HG03159 (cell line): ENCODE data around the gene OCSTAMP.

ENCODE experiments used
- ATAC-seq: cut with Tn5 transposase; IDR thresholded peaks from one replicate; pipeline ENCODE4 v1.9.1; 2021; ENCODE audit warnings: mild to moderate bottlenecking, moderate library complexity; ENCODE audit not compliant: unreplicated experiment

OCSTAMP gene

GRCh38 chr20:46520976-46521579 lies 29.4 kb downstream of the OCSTAMP start:
- ATAC-seq: no peak

GRCh38 chr20:46520540-46520939 lies 29.9 kb downstream of the OCSTAMP start:
- no peak for ATAC-seq

GRCh38 chr20:46519471-46520068 lies 30.9 kb downstream of the OCSTAMP start:
- ATAC-seq: no peak

DNA sequence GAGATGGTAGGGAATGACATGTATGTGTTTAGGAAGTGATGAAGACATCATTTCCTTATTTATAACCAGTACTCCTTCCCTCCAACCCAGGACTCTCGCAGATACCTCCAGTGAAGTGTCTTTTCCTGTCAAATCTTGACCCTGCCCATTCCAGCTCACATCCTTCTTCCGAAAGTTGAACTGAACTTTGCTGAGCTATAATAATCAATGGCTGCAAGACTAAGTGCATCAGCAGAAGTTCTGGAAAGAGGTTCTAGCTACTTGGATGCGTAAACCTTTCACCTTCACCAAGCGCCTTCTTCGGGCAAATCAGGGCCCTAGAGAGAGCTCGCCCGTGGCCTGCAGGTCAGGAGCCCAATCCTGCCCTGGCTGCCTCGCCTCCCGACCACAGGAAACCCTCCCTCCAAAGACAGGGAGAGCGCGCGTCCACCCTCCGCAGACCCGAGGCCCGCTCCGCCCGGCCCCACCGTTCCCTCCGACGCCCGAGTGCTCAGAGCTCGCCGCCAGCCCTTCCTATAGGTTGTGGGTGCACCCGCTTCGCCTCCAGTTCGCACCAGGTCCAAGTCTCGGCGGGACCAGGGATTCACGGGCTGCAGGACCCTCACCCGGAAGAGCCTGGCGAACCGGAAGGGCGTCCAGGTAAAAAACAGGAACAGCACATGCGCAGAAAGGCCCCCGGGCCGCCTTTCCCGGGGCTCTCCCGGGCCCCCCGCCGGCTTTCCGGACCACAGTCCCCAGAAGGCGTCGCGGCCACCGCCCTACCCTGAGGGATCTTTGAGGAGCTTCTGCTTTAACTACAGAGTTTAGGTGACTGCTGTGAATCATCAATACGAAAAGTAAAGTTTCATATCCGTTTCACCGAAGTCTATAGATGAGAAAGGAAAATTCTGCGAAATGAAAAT lies 37.3 kb downstream of the OCSTAMP start, which contains the start of gene ZNF334:
TSS of gene ZNF334 (minus strand) at position 617 of the 902 bp plus-strand sequence. CDS start 1,457 bp downstream, outside the sequence.
- ATAC-seq: no peak

- ATAC-seq: no peak
These were observed 40.9 kb downstream of the OCSTAMP start for GRCh38 chr20:46509523-46509922.

GRCh38 chr20:46507760-46508407 lies 42.6 kb downstream of the OCSTAMP start:
- ATAC-seq: no peak

DNA sequence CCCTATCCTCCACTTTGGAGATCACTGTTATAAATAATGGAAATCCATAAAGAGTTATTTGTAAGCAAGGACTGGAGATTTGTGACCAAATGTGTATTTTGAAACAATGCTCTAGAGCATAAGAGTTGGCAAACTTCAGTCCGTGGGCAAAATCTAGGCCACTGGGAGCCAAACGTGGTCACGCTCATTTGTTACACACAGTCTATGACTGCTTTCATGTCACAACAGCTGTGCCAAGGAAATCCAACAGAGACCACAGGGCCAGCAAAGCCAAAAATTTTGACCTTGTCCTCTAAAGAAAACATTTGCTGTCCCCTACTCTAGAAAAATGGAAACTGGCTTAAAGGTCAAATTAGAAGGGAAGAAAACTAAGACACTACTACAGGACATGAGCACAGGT lies 44.9 kb downstream of the OCSTAMP start:
- ATAC-seq: no peak

GRCh38 chr20:46501961-46502360 lies 48.5 kb downstream of the OCSTAMP start:
- no peak for ATAC-seq

- no peak for ATAC-seq
These were observed 49.0 kb downstream of the OCSTAMP start for GRCh38 chr20:46501337-46501942.

DNA sequence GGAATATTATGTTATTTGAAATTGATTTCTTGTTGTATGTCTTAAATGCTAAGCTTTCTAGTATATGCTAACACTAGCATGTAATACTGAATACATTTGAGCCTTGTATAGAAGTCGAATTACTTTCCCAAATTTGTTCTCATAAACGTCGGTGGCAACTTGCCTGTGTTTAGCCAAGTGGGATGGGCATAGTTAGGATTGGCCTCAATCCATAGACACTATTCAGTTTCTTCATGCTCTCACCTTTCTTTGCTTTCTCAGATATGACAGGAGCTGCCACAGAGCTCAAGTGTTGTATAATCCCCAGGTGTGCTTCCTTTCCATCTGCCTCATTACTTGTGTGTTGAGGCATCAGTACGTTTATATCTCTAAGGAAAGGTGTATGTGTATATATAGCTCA lies 56.4 kb downstream of the OCSTAMP start:
- ATAC-seq: no peak

DNA sequence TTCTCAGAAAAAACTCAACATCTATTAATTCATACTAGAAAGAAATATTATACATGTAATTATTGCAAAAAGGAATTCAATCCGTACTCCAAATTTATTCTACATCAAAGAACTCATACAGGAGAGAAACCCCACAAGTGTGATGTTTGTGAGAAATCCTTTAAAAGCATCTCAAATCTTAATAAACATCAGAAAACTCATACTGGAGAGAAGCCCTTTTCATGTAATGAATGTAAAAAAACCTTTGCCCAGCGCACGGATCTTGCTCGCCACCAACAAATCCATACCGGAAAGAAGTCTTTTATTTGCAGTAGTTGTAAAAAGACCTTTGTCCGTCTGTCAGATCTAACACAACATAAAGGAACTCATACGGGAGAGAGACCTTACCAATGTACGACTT lies 59.1 kb downstream of the OCSTAMP start:
- no peak for ATAC-seq
